HepG2 (cell line): Measurements from ENCODE around the gene CRYM. TPM values are rescaled to one million over a fixed set of nuclear protein-coding genes. Genes with fewer than 3 reads are reported as not detected.
A peak's percentile ranks its signal among the peaks of the same experiment; 100 is the strongest.

Experiments used
- ATF4 ChIP-seq, 2 experiments: fragments of 450-650 bp in 1 of 2; sonication (generic) in 1 of 2; formaldehyde crosslinking; IDR thresholded peaks; 2 replicates each; pipeline versions ENCODE4 v1.5.0 to v1.8.0; 2020 to 2022; ENCODE audit warnings: mild to moderate bottlenecking in 1 of 2, missing genetic modification reagents in 1 of 2
- CTCF ChIP-seq: sonication (generic); formaldehyde crosslinking; IDR thresholded peaks from 2 replicates; pipeline ENCODE4 v1.5.0; 2020; ENCODE audit warnings: mild to moderate bottlenecking, missing genetic modification reagents, moderate library complexity
- E2F1 ChIP-seq: sonication (generic); formaldehyde crosslinking; IDR thresholded peaks from 2 replicates; pipeline ENCODE4 v1.5.0; 2020; ENCODE audit warnings: missing genetic modification reagents
- EP300 ChIP-seq, 3 experiments: sonication (generic) in 1 of 3; formaldehyde crosslinking in 1 of 3; IDR thresholded peaks; 2 replicates each; pipeline versions ENCODE4 v1.5.1 to v1.6.1; 2011 to 2020; ENCODE audit warnings: low read depth in 2 of 3, low read length in 2 of 3, borderline replicate concordance in 1 of 3, improper control_type of control experiment in 1 of 3, mild to moderate bottlenecking in 1 of 3, missing genetic modification reagents in 1 of 3, moderate library complexity in 1 of 3
- HNF4A ChIP-seq: sonication (generic); formaldehyde crosslinking; IDR thresholded peaks from 2 replicates; pipeline ENCODE4 v1.4.0; 2020; ENCODE audit warnings: missing genetic modification reagents
- KDM3A ChIP-seq: IDR thresholded peaks from 2 replicates; pipeline ENCODE4 v1.6.1; 2018; ENCODE audit warnings: low read depth, missing compliant biosample characterization
- KLF11 ChIP-seq: IDR thresholded peaks from 2 replicates; pipeline ENCODE4 v1.6.1; 2016; ENCODE audit warnings: missing compliant biosample characterization
- MAF1 ChIP-seq: sonication (generic); formaldehyde crosslinking; IDR thresholded peaks from 2 replicates; pipeline ENCODE4 v1.5.0; 2020; ENCODE audit warnings: missing genetic modification reagents, borderline replicate concordance
- RARG ChIP-seq: sonication (generic); formaldehyde crosslinking; IDR thresholded peaks from 2 replicates; pipeline ENCODE4 v1.4.0; 2020; ENCODE audit warnings: low read depth, mild to moderate bottlenecking, missing genetic modification reagents
- SMARCC2 ChIP-seq: fragments of 450-650 bp; IDR thresholded peaks from 2 replicates; pipeline ENCODE4 v1.6.1; 2017; ENCODE audit warnings: antibody characterized with exemption, mild to moderate bottlenecking
- SNAPC4 ChIP-seq: sonication (generic); formaldehyde crosslinking; IDR thresholded peaks from 2 replicates; pipeline ENCODE4 v1.4.0; 2020; ENCODE audit warnings: mild to moderate bottlenecking, missing genetic modification reagents
- ZEB1 ChIP-seq: IDR thresholded peaks from 2 replicates; pipeline ENCODE4 v1.6.1; 2012; ENCODE audit warnings: mild to moderate bottlenecking, low read depth, inconsistent platforms; ENCODE audit not compliant: insufficient replicate concordance
- ZNF20 ChIP-seq: sonication (generic); formaldehyde crosslinking; IDR thresholded peaks from 2 replicates; pipeline ENCODE4 v1.4.0; 2020; ENCODE audit warnings: mild to moderate bottlenecking, moderate library complexity, missing genetic modification reagents
- ZNF292 ChIP-seq: sonication (generic); formaldehyde crosslinking; IDR thresholded peaks from 2 replicates; pipeline ENCODE4 v1.8.1; 2022; ENCODE audit warnings: mild to moderate bottlenecking, low read depth, missing genetic modification reagents, borderline replicate concordance
- ZNF430 ChIP-seq: sonication (generic); formaldehyde crosslinking; IDR thresholded peaks from 2 replicates; pipeline ENCODE4 v1.9.0; 2021; ENCODE audit warnings: mild to moderate bottlenecking, missing genetic modification reagents
- ZNF580 ChIP-seq: IDR thresholded peaks from 2 replicates; pipeline ENCODE4 v1.6.1; 2016; ENCODE audit warnings: low read depth, borderline replicate concordance
- ZNF652 ChIP-seq: IDR thresholded peaks from 2 replicates; pipeline ENCODE4 v1.6.1; 2016; ENCODE audit warnings: low read depth, borderline replicate concordance
- ZNF703 ChIP-seq: sonication (generic); formaldehyde crosslinking; IDR thresholded peaks from 2 replicates; pipeline ENCODE4 v1.5.1; 2020; ENCODE audit warnings: missing genetic modification reagents, mild to moderate bottlenecking, moderate library complexity, borderline replicate concordance
- ZNF788 ChIP-seq: sonication (generic); formaldehyde crosslinking; IDR thresholded peaks from 2 replicates; pipeline ENCODE4 v1.5.0; 2020; ENCODE audit warnings: mild to moderate bottlenecking, missing genetic modification reagents, borderline replicate concordance
- polyA plus RNA-seq, 8 experiments: library from polyadenylated mRNA; depleted of rRNA in 3 of 8; stranded (reverse) in 7 of 8; unstranded in 1 of 8; fragments of >200 nt; fragmentation: Illumina TruSeq in 4 of 8; extraction: Trizol in 4 of 8; gene quantifications; 2 replicates each; pipeline versions ENCODE4 v1.2.1 to v1.2.3, GENCODE V29; 2011 to 2016; ENCODE audit warnings: low read depth in 4 of 8, missing spikeins in 1 of 8, mixed read lengths in 1 of 8; ENCODE audit not compliant: insufficient read depth in 1 of 8
- total RNA-seq, 5 experiments: library from RNA; depleted of rRNA; stranded (reverse); fragments of >200 nt; fragmentation: Illumina TruSeq; extraction: Trizol; gene quantifications; 2 replicates each; pipeline ENCODE4 v1.2.3, GENCODE V29; 2016; ENCODE audit warnings: low read depth in 1 of 5

The CRYM gene
- total and polyA plus RNA-seq, 2 of the 13 experiments (the other 11 are each of a cell fraction or from before 2014, with no cell fraction given): 1.9 to 2.2 TPM

GRCh38 chr16:21301168-21301894, 23.2 kb upstream of the CRYM start (continued):
- peak; percentile 68; the same call in 1 of the 2 replicates for TF ChIP-seq KDM3A
- no peak for TF ChIP-seq E2F1 (CRISPR knock-in tag)
- TF ChIP-seq ZNF703 (CRISPR knock-in tag): peak; percentile 26; the same call in 1 of the 2 replicates
- TF ChIP-seq SMARCC2: no peak
- peak; percentile 97 for TF ChIP-seq ZNF788 (CRISPR knock-in tag)
- no peak for TF ChIP-seq EP300 (IDR thresholded peaks at IDR 0.05; ENCODE audit: low read depth in 2 of 2, low read length in 2 of 2)
- TF ChIP-seq EP300 (CRISPR knock-in tag; IDR thresholded peaks at IDR 0.05; ENCODE audit: borderline replicate concordance): 0 out of 2 replicates have a peak, but pooled peaks have one; percentile 31
- peak; percentile 72 for TF ChIP-seq CTCF (CRISPR knock-in tag)
- TF ChIP-seq ZNF652 (CRISPR knock-in tag): no peak
- TF ChIP-seq HNF4A (CRISPR knock-in tag): no peak; the same call in 1 of the 2 replicates
- TF ChIP-seq ZNF580: peak; percentile 90; the same call in 1 of the 2 replicates
- no peak; the same call in 1 of the 2 replicates for TF ChIP-seq KLF11
- TF ChIP-seq MAF1 (CRISPR knock-in tag): peak; percentile 94
- TF ChIP-seq ZNF20 (CRISPR knock-in tag): 0 out of 2 replicates have a peak, but pooled peaks have one; percentile 79
- TF ChIP-seq ATF4 (CRISPR knock-in tag; IDR thresholded peaks at IDR 0.05): no peak; a peak in 1 of 4 replicates
- no peak for TF ChIP-seq RARG (CRISPR knock-in tag)
- peak; percentile 84 for TF ChIP-seq ZNF430 (CRISPR knock-in tag)
- TF ChIP-seq ZEB1: no peak
- TF ChIP-seq ZNF292 (CRISPR knock-in tag): peak; percentile 80
- TF ChIP-seq SNAPC4 (CRISPR knock-in tag): peak; percentile 42; the same call in 1 of the 2 replicates
